Measurements from ENCODE around the gene TRIM43B.

DNA sequence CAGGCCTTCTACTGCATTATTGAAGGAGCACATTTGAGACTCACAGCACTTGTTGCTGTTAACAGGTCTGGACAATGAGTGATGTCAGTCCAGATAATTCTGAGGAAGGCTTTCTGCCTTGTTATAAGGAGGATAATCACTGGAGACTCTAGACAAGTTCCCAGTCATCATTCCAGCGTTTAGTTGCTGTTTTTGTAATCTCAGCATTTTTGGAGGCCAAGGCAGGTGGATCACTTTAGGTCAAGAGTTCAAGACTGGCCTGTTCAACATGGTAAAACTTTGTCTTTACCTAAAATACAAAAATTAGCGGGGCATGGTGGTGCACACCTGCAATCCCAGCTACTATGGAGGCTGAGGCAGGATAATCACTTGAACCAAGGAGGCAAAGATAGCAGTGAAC, 39.6 kb upstream of the TRIM43B start:
- TF ChIP-seq POLR2A (IDR thresholded peaks at IDR 0.05): no peak
- TF ChIP-seq, protein P1, sequence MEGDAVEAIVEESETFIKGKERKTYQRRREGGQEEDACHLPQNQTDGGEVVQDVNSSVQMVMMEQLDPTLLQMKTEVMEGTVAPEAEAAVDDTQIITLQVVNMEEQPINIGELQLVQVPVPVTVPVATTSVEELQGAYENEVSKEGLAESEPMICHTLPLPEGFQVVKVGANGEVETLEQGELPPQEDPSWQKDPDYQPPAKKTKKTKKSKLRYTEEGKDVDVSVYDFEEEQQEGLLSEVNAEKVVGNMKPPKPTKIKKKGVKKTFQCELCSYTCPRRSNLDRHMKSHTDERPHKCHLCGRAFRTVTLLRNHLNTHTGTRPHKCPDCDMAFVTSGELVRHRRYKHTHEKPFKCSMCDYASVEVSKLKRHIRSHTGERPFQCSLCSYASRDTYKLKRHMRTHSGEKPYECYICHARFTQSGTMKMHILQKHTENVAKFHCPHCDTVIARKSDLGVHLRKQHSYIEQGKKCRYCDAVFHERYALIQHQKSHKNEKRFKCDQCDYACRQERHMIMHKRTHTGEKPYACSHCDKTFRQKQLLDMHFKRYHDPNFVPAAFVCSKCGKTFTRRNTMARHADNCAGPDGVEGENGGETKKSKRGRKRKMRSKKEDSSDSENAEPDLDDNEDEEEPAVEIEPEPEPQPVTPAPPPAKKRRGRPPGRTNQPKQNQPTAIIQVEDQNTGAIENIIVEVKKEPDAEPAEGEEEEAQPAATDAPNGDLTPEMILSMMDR (IDR thresholded peaks at IDR 0.05): no peak
